PC-3 (cell line): Measurements from ENCODE around the gene HOXA10. TPM values are rescaled to one million over a fixed set of nuclear protein-coding genes. Genes with fewer than 3 reads are reported as not detected.

ENCODE experiments used
- ATAC-seq: fragments of 200-7000 bp; cut with Tn5 transposase; 2 replicates; pipeline ENCODE4 v1.9.1; 2020; ENCODE audit warnings: mild to moderate bottlenecking, moderate library complexity
- BruUV-seq: library from RNA; stranded (reverse); fragments of 400-500 nt; replicated peaks from 2 replicates; lab custom pipeline; 2021; lab: Mats Ljungman, UMichigan
- CTCF ChIA-PET: fragments of 300-600 bp; sonication (Branson Sonifier 250); formaldehyde crosslinking; loops from one replicate; lab custom pipeline; 2022; ENCODE audit warnings: antibody characterized with exemption; lab: Charles Lee
- POLR2A ChIA-PET: fragments of 300-600 bp; sonication (Branson Sonifier 250); formaldehyde crosslinking; loops from one replicate; lab custom pipeline; 2022; ENCODE audit warnings: antibody characterized with exemption; ENCODE audit not compliant: unreplicated experiment; lab: Charles Lee
- DNase-seq: peaks from one replicate; pipeline ENCODE4 v3.0.0-alpha.2; 2015
- H2AFZ ChIP-seq: fragments of 300-600 bp; sonication (generic); 2 replicates; pipeline ENCODE4 v1.6.0; 2016; ENCODE audit warnings: antibody characterized with exemption, low read length
- H3F3A ChIP-seq: fragments of 300-600 bp; sonication (generic); one replicate; pipeline ENCODE4 v1.6.0; 2017; ENCODE audit warnings: antibody characterized with exemption, low read length, control low read depth, mild to moderate bottlenecking; ENCODE audit not compliant: unreplicated experiment
- H3K27ac ChIP-seq: fragments of 300-600 bp; sonication (generic); 2 replicates; pipeline ENCODE4 v1.5.1; 2016; ENCODE audit warnings: mild to moderate bottlenecking, low read length
- H3K27me3 ChIP-seq: fragments of 300-600 bp; sonication (generic); 2 replicates; pipeline ENCODE4 v1.6.1; 2016; ENCODE audit warnings: low read length, mixed read lengths
- H3K36me3 ChIP-seq: fragments of 300-600 bp; sonication (generic); 2 replicates; pipeline ENCODE4 v1.6.1; 2016; ENCODE audit warnings: low read depth, mixed run types, low read length, mixed read lengths
- H3K4me1 ChIP-seq: fragments of 300-600 bp; sonication (generic); 2 replicates; pipeline ENCODE4 v1.5.1; 2016; ENCODE audit warnings: low read length; ENCODE audit not compliant: insufficient read depth
- H3K4me2 ChIP-seq: fragments of 300-600 bp; sonication (generic); 2 replicates; pipeline ENCODE4 v1.6.0; 2016; ENCODE audit warnings: low read length
- H3K4me3 ChIP-seq: fragments of 300-600 bp; sonication (generic); 2 replicates; pipeline ENCODE4 v1.5.1; 2016; ENCODE audit warnings: mild to moderate bottlenecking, low read length, mixed read lengths
- H3K79me2 ChIP-seq: fragments of 300-600 bp; sonication (generic); 2 replicates; pipeline ENCODE4 v1.6.1; 2017; ENCODE audit warnings: low read length, mixed read lengths
- H3K9ac ChIP-seq: fragments of 300-600 bp; sonication (generic); 2 replicates; pipeline ENCODE4 v1.6.0; 2016; ENCODE audit warnings: mild to moderate bottlenecking, low read length
- H3K9me2 ChIP-seq: fragments of 300-600 bp; sonication (generic); replicated peaks from 2 replicates; pipeline ENCODE4 v1.6.1; 2016; ENCODE audit warnings: mixed run types, low read length, mixed read lengths
- H3K9me3 ChIP-seq: fragments of 300-600 bp; sonication (generic); 2 replicates; pipeline ENCODE4 v1.6.1; 2016; ENCODE audit warnings: low read length, mixed read lengths
- H4K20me1 ChIP-seq: fragments of 300-600 bp; sonication (generic); 2 replicates; pipeline ENCODE4 v1.6.1; 2016; ENCODE audit warnings: low read length, mixed read lengths
- CTCF ChIP-seq: fragments of 300-600 bp; sonication (generic); conservative IDR thresholded peaks from 2 replicates; pipeline ENCODE4 v1.5.1; 2017; ENCODE audit warnings: antibody characterized with exemption, low read depth, mild to moderate bottlenecking, low read length
- EZH2 ChIP-seq: fragments of 300-600 bp; sonication (generic); IDR thresholded peaks from one replicate; pipeline ENCODE4 v1.6.1; 2017; ENCODE audit warnings: antibody characterized with exemption, mild to moderate bottlenecking, low read length; ENCODE audit not compliant: unreplicated experiment
- EZH2phosphoT487 ChIP-seq: fragments of 300-600 bp; sonication (generic); IDR thresholded peaks from 2 replicates; pipeline ENCODE4 v1.6.1; 2018; ENCODE audit warnings: mild to moderate bottlenecking, antibody characterized with exemption, low read length, borderline replicate concordance
- intact Hi-C: fragments of 100-400 bp; cut with micrococcal nuclease; formaldehyde crosslinking; loops from 2 replicates; pipeline ENCODE4 v1.9.0; 2023
- total RNA-seq: library from RNA; depleted of rRNA; stranded (reverse); fragments of >200 nt; gene quantifications from 2 replicates; pipeline ENCODE4 v1.2.3, GENCODE V29; 2014

Gene HOXA10
- total RNA-seq, 1 experiment from 2014 or later: 46.1 TPM

- Histone ChIP-seq H3K4me3 (peak overlapping the region; percentile 91), H3K36me3 (no peaks in the 10 kb centered on the region), H4K20me1 (no peaks in the 10 kb centered on the region), H2AFZ (peak overlapping the region; percentile 1; the same call in 1 of the 2 replicates), H3K79me2 (peaks cover 100% of the 10 kb centered on the region), H3K9ac (peak overlapping the region; percentile 97), H3K4me2 (peak overlapping the region; percentile 99), H3K9me2 (no peaks in the 10 kb centered on the region), H3K27ac (peak overlapping the region; percentile 97), H3F3A (no peaks in the 10 kb centered on the region), H3K4me1 (peaks cover 41% of the 10 kb centered on the region), H3K9me3 (no peaks in the 10 kb centered on the region), H3K27me3 (no peaks in the 10 kb centered on the region)
- intact Hi-C loops: no loop called here
- ATAC-seq: peak; percentile 1; the same call in 1 of the 2 replicates
- POLR2A ChIA-PET: interaction anchor here (0.6 to 2.6 kb wide), 7 partner anchors 9 to 36 kb away, joined by 3 to 26 read pairs (median 7); partner anchors contain the start of gene HOXA13
- CTCF ChIA-PET: interaction anchor here (0.6 to 1.8 kb wide), 3 partner anchors 9 to 1904 kb away, joined by 3 to 11 read pairs (median 6); no protein-coding TSS in a partner anchor
- TSS peak; percentile 1 for BruUV-seq
- DNase-seq: peak; percentile 48
- TF ChIP-seq CTCF (no peak), EZH2phosphoT487 (no peak), EZH2 (no peak)
Measured at GRCh38 chr7:27188386-27189294, 14.5 kb upstream of the HOXA10 start.

GRCh38 chr7:27187475-27188385 is 13.6 kb upstream of the HOXA10 start:
- Histone ChIP-seq H3K9me3 (no peaks in the 10 kb centered on the region), H3K36me3 (no peaks in the 10 kb centered on the region), H3K27ac (peak overlapping the region; percentile 97), H3K9me2 (no peaks in the 10 kb centered on the region), H3K79me2 (peaks cover 100% of the 10 kb centered on the region), H3K9ac (peak overlapping the region; percentile 97), H4K20me1 (no peaks in the 10 kb centered on the region), H3K4me2 (peak overlapping the region; percentile 99), H3K4me3 (peak overlapping the region; percentile 91), H3K27me3 (no peaks in the 10 kb centered on the region), H2AFZ (no peak overlapping the region), H3F3A (no peaks in the 10 kb centered on the region), H3K4me1 (peaks cover 43% of the 10 kb centered on the region)
- BruUV-seq: no TSS peak
- POLR2A ChIA-PET: interaction anchor here (0.6 to 1.8 kb wide), 7 partner anchors 9 to 733 kb away, joined by 3 to 7 read pairs (median 4); no protein-coding TSS in a partner anchor
- peak; percentile 52 for DNase-seq
- intact Hi-C loops: no loop called here
- no peak for TF ChIP-seq EZH2
- CTCF ChIA-PET: interaction anchor here (0.6 to 1.8 kb wide), 2 partner anchors 8 to 1903 kb away, joined by 6 to 11 read pairs; no protein-coding TSS in a partner anchor
- no peak for ATAC-seq
